CD4-positive, alpha-beta T cell treated with Interleukin-12 subunit alpha and Interleukin-12 subunit beta, for 1 hour (primary cell): ENCODE data around the gene RGS19.
"Not testable (repeated sequence)": the region's sequence is repeated elsewhere in the genome, so short reads cannot be mapped to it uniquely, and the experiment has no call there.

Source experiments
- DNase-seq: peaks from one replicate; pipeline ENCODE4 v3.0.0-alpha.2; 2020

The RGS19 gene

GRCh38 chr20:64092258-64093012 is 13.1 kb upstream of the RGS19 start:
- DNase-seq = no peak

DNA sequence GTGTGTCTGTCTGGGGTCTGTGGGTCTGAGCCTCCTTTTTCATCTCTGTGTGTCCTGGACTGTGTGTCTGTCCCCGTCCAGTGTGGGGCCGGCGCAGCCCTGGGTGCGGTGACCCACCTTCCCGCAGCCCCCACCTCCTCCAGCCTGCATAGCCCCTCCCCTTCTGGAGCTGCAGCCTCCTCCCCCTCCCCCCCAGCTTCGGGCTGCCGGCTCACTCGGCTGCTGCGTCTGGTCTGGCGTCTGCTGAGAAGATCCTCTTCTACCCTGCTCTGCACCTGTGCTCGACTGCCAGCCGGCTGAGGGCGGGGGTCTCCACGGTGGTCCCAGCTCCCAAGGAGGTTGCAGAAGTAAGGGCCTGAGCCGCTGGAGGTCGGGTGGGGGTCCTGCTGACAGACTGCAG is 12.5 kb upstream of the RGS19 start:
- DNase-seq = no peak

DNA sequence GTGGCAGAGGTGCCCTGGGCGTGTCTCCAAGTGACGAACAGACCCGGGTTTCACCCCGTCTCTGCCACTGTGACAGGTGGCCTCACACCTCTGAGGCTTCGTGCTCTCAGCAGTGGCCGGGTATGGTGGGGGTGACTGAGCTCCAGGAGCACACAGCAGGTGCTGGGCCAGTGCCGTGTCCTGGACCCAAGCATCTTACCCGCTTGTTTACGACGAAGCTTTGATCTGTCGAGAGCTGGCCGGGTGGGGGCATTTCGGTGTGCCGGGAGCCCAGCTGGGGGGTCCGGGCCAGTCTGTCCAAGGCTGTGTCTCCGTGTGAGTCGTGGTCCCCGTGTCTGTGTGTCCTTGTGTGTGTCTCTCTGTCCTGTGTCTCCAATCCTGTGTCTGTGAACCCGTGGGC is 12.0 kb upstream of the RGS19 start:
- no peak for DNase-seq

DNA sequence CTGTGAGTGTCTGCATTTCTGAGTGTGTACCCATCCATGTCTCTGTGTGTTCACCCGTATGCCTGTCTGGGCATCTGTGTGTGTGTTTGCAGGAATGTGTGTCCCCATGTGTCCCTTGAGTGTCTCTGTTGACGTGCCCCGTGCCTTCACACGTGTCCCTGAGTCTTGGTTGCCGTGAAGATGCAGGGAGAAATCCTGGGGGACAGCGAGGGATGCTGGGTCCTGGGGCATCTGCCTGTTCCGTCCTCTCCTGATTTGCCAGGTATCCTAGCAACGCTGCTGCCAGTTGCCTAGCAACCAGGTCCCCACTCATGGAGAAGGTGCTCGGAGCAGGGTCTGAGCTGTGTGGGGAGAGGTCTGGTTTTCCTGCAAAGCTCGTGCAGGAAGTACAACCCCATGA is 10.8 kb upstream of the RGS19 start:
- DNase-seq = no peak

- not testable (repeated sequence) for DNase-seq
Measured at GRCh38 chr20:64088586-64088985, 9.3 kb upstream of the RGS19 start.

DNA sequence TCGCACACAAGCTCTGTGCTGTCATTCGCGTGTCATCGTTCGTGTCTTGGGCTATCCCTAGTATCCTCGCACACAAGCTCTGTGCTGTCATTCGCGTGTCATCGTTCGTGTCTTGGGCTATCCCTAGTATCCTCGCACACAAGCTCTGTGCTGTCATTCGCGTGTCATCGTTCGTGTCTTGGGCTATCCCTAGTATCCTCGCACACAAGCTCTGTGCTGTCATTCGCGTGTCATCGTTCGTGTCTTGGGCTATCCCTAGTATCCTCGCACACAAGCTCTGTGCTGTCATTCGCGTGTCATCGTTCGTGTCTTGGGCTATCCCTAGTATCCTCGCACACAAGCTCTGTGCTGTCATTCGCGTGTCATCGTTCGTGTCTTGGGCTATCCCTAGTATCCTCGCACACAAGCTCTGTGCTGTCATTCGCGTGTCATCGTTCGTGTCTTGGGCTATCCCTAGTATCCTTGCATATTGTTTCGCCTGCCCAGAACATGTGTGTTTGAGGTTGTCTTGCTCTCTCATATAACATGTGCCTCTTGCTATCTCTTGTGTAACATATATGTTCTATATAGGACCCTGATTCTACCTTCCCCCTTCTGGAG is 8.0 kb upstream of the RGS19 start:
- not testable (repeated sequence) for DNase-seq

DNA sequence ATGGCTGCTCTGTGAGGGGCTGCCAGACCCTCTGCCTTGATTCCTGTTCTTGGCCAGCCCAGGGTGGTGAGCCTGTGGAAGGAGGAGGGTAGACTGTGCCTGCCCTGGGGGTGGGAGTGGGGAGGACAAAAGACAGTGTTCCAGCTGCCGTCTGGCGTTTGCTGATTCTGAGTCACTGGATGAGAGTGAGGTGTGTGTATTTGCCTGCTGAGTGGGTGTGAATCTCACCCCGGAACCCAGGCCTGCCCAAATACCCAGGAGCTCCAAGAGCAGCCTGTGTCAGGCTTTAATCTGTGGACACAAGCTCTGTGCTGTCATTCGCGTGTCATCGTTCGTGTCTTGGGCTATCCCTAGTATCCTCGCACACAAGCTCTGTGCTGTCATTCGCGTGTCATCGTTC is 7.5 kb upstream of the RGS19 start:
- DNase-seq = no peak

- DNase-seq = no peak
Measured at GRCh38 chr20:64084685-64085152, 5.4 kb upstream of the RGS19 start.

DNA sequence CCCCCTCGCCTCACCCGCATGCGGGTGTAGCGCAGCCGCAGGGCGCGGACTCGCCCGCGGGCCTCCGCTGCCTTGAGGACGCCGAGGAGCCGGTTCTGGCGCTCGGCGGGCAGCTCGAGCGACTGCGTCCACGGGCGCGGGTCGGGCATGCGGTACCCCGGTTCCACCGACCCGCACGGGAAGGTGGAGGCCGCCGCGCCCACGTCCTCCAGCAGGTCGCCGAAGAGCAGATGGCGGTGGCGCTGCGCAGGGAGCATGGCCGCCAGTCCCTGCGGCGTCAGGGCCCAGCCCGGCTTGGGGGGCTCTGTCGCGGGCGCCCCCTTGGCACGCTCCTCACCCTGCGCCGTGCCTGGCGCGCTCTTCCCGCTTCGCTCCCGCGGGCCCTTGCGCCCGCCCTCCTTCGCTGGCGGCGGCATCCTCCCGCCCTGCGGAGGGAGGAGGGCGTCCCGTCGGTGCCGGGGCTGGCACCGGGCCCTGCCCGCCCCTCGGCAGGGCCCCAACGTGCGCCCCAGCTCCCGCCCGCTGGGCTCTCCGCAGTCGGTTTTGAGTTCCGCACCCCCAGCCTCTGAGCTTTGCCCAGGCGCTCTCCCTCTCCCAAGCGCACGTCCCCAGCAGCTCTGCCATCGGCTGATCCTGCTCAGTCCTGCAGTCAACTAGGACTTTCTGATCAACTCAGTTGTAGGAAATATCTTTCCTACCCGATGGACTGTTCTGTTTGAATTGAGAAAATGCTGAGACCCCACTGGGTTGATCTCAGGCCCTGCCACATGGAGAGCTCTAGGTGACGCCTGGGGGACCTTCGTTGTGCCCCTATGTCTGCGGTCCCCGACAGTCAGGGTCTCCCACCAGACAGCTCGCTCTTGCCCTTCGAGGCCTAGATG is 4.7 kb upstream of the RGS19 start, which contains the start of gene LKAAEAR1:
Gene LKAAEAR1, minus strand, starts transcription at position 595 of the 881 bp plus-strand sequence. Its CDS starts 179 bp downstream, at position 416.
- DNase-seq = no peak

- DNase-seq = peak; percentile 78
Measured at GRCh38 chr20:64083378-64083803, 4.1 kb upstream of the RGS19 start.

DNA sequence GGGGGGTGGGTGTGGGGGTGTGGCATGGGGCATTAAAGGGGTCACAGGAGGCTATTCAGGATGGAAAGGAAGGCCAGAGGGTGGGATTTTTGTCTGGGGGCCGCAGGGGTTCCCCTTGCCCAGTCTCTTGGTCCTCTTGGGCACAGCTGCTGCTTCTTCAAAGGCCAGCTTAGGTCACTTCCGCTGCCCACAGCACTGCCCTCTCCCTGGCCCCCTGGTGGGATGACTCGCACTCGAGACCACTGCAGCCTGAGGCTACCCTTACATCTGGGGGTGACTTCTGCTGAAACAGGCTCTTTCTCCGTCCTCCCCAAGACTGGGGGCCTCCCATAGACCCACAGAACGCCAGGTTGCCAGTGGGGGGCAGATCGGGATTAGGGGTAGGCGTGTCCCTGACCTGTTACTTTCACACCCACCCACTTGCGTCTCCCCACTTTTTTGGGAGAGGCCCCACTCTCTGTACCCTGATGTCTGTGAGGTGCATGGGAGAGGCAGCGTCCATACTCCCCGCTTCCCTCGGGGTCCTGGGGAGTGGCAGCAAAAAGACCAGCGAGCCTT is 3.6 kb upstream of the RGS19 start:
- DNase-seq = no peak

GRCh38 chr20:64082126-64082731 is 2.9 kb upstream of the RGS19 start:
- DNase-seq = no peak

DNA sequence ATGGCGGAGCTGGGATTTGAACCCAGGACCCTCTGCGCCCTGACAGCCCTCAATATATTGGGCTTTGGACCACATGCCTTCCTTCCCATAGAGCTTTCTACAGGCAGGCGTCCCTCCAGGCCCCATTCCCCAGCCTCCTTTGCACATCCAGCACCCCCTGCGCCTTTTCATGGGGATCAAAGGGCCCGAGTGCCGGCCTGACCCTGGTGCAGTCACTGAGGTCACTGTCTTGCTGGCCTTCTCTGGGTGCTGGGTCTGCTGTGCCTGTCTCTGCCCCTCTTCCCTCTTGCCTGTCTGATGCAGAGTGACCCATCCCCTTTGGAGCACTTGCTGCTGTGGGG is 2.3 kb upstream of the RGS19 start:
- no peak for DNase-seq

DNA sequence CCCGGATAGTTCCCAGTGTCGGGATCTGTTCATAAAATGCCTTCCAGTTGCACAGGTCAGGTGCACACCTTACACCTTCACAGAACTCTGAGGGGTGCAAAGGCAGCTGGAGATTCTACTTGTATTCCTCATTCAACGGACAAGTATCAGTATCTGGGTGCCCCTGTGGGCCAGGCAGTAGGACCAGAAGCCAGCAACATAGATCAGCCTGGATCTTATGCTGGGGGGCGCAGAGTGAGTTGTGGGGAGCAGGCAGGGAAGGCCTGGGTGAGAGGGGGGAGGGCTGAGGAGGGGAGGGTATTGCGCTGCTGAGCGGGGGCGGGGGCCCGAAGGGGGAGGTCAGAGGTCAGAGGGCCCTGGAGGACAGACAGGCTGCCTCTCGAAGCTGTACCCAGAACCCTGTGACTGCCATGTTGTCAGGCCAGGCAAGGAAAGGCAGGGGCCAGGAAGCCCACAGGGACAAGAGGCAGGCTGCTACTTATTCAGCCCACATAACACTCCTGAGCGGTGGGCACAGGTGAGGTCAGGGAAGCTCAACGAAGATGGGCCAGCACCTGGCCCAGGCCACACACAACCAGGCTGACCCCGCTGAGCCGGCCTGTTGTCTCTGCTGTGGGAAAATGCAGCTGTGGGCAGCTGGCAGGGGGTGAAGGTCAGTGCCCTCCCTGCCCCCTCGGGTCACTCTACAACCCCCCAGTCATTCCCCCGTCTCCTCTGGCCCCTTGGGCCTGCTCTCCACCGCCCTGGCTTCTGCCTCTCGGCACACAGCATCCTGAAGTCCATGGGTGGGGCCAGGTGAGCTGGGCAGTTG is 1.7 kb upstream of the RGS19 start:
- DNase-seq = no peak

DNA sequence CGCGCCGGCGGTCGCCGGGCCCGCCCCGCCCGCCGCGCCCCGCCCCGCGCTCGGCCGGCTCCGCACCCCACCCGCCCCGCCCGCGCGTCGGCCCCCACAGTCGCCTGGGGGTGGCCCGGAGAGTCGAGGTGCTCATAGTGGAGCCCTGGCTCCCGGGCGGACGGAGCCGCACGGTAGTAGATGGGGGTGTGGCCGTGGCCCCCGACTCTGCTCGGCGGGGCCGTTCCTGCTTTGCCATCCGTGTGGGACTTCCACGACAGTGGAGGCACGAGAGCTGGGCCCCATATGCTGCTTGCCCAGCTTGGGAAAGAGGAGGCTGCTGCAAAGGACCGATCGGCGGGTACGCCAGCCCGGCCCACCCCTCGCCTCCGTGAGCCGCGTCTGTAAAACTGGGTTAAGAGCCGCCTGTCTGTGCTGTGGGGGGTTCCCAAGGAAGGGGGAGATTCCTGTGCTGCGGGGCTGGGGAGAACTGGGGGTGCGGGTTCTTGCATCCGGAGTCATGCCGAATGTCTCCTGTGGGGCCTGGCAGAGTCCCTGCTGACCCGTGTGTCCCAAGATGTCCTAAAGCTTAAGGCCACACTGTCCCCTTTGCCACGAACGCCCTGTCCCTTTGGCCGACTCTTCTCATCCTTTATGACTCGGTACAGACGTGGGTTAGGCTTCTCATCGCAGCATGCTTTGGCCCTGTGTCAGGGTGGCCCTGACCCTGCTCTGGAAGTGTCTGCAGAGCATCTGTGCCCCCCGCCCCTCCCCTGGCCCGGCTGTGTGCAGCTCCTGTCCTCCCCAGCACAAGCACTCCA is 895 bp upstream of the RGS19 start, which contains the start of gene OPRL1:
Gene OPRL1, plus strand, starts transcription at position 70 of the 800 bp plus-strand sequence. CDS start 12,639 bp downstream, outside the sequence.
- peak; percentile 57 for DNase-seq

DNA sequence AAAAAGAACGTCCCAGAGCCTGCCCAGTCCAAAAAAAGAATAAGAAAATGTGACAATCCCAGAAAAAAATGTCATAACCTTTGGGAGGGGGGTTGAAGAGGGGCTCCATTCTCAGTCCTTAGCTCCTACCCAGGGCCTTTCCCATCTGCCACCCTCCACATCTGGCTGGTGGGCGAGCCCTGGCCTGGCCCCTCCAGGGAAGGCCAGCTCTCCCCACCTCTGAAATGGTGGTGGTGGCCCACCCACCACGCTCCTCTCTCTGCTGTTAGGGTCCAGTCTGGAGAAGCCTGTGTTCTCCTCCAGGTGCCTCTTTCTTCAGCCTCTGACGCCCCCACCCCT is 415 bp downstream of the RGS19 start:
- no peak for DNase-seq

DNA sequence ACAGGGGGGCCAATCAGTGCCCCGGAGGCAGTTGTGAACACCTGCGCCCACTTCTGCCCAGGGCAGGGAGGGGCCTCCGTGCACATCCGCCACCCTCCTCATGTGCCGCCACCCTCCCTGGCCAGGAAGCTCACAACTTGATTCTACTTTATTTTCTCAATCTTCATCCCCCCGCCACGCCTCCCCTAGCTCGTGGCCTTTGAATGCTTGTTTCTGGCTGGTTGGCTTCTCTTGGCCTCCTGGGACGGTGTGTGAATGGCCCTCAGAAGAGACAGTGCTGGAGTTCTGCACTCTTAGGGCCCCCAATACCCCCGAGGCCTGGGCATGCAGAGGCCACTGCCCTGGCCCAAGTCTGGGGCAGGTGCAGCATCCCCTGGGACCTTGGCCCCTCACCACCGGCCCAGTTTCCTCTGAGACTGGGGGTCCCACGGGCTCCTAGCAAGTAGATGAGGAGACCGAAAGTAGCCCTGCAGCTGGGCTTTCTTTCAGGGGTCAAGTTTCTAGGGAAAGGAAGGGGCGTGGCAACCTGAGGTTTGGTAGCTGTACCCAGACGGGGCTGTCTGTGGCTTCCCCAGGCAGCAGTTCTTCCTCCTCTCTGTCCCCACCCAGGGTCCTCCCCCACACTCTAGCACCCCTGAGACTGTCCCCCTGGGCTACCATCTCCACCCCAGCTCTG is 1.3 kb downstream of the RGS19 start:
- DNase-seq = peak; percentile 63

- DNase-seq = no peak
Measured at GRCh38 chr20:64077541-64077875, 1.8 kb downstream of the RGS19 start.

GRCh38 chr20:64077094-64077493 is 2.2 kb downstream of the RGS19 start:
- peak; percentile 42 for DNase-seq
